Right forelimb (tissue), 1 donor: ENCODE results near the gene SPAG17.
A peak's percentile ranks its signal among the peaks of the same experiment; 100 is the strongest.

Experiments used
- DNase-seq: peaks from one replicate; pipeline ENCODE4 v3.0.0-alpha.2; 2018

Gene SPAG17

DNA sequence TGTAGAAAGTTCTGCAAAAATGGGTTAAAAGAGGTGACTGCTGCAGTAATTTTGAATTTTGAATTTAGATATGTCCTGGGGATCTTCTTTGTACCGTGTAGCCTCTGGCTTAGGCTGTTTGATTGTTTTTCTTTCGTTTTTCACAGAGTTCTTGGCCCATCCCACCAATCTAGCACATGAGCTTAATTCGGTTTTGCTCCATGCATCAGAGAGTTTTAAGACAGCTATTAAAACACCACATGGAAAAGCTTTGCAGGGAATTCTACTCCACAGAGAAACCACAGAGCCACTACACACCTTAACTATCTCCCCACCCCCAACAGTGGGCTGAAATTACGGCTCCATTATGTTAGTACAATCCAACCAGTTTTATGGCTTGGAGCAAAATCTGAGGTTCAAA, 25.5 kb downstream of the SPAG17 start:
- no peak for DNase-seq

GRCh38 chr1:118158924-118159323, 26.1 kb downstream of the SPAG17 start:
- DNase-seq: no peak

- DNase-seq: no peak
Measured at GRCh38 chr1:118157506-118157905, 27.5 kb downstream of the SPAG17 start.

DNA sequence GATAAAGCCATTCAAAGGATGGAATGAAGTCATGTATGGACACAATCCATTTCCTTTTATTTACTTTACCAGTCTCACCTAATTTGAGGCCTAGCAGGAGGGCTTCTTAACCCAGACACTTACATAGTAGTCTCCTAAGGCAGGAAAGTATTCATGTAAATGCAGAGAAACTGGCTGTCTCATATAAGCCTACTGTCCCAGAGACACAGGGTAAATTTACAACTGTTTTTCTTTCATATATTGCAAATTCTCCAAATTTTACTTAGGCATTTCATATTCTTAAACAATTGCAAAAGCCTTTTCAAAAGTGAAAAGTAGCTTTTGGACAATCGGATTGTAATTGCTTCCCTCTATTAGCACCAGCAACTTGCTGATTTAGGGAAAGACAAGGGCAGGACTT, 29.9 kb downstream of the SPAG17 start:
- no peak for DNase-seq

DNA sequence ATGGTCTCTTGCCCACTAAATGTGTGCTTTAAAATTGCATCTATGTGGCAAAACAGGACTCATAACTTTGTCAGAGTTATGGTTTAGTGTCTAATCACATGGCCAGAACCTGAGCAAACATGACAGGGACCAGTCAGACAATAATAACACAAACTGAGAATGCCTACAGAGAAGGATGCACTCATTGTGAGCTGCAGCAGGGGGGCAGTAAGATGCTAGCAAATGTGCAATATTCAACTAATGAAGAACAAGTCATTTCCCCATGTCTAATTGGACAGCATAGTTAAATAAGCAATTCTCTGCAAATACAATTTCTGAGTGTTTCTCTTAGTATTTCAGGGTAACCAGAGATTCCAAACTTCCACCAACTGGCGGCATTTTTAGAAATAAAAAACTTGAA, 30.8 kb downstream of the SPAG17 start:
- no peak for DNase-seq

DNA sequence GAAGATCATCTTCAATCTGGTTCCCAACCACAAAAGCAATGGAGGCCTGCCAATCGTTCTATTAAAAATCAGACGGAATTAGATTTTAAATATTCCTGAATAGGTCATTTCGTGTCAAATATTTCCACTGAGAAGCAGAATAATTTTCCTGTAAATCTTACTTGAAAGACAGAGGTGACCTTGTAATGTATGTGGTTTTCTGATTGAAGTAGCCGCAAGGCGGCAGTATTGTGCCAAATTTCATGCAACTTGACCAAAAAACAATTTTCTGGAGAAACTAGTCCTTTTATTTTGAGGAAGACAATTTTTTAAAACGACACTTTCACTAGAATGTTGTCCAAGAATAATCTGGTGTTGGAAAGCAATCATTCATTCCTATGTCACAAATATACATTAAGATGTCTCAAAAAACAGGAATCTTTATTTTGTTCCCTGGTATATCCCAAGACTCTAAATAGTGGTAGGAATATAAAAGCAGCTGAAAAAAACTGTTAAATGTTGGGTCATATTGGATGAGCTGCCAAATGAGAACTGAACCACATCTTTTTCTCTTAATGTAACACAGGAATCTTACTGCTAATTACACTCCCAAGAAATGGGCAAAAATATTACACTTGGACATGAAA, 33.6 kb downstream of the SPAG17 start:
- peak; percentile 73 for DNase-seq

DNA sequence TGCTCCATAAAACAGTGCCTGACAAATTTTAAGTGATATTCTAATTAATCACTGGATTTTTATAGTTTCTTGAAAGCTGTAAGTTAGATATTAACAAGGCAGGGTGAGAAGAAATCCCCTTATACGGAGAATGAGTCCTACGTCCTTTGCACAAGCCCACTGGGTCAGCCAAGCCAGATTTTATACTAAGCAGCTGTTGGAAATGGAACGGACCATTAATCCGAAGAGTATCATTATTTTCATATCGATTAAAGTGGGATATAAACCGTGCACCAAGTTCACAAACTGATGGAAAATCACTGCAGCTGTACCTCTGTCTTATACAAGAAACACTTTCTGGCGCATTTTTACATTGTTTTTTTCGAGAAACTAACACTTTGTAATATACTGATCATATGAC, 35.2 kb downstream of the SPAG17 start:
- no peak for DNase-seq

DNA sequence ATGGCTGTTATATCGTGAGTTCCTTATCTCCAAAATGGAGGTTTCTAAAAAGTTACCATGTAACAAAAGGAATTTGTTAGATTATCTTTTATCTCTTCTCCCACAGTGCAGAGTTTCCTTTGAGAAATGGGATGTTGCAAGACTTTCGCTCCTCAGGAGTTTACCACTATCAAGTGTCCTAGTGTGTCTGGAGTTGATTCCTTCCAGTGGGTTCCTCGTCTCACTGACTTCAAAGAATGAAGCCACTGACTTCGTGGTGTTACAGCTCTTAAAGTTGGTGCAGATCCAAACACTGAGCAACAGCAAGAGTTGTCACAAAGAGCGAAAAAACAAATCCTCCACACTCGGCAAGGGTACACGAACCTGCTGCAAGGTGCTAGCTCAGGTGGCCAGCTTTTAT, 37.0 kb downstream of the SPAG17 start:
- DNase-seq: no peak

GRCh38 chr1:118147522-118147921, 37.5 kb downstream of the SPAG17 start:
- no peak for DNase-seq

- no peak for DNase-seq
Measured at GRCh38 chr1:118145721-118146120, 39.3 kb downstream of the SPAG17 start.

GRCh38 chr1:118144684-118145083, 40.3 kb downstream of the SPAG17 start:
- peak; percentile 62 for DNase-seq

DNA sequence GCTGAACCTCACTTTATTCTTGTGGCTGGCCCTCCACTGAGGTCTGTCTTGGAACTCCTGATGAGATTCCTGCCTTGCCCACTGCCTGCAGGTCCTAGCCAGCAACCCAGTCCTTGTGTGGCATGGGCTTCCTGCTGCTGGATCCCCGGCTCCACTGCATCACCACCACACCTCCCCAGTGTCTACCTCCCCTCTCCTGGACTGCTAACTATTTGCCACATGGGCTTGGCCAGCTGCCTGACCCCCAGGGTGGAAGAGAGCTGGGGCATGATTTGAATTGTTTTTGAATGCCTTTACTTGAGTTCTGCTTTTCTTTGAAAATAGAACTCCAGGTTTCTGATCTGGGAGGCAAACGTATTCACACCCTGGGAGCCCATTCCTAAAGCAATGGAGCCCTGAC, 41.2 kb downstream of the SPAG17 start:
- no peak for DNase-seq

GRCh38 chr1:118143121-118143520, 41.9 kb downstream of the SPAG17 start:
- DNase-seq: no peak

DNA sequence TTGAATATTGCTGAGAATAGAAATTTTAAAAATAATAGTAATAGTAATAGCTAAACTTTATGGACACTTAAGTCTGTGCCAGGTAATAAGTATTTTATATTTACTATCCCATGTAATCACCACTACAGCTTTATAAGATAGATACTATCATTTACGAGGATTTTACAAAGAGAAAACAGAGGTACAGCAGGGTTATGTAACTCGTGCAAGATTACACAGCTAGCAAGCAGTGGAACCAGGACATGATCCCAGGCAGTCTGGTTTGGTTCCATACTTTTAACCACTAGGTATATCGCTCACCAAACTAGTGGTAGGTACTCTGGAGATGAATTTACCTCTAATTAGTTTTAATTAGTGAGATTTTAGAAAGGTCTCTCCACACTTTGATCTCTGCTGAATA, 42.5 kb downstream of the SPAG17 start:
- no peak for DNase-seq

- DNase-seq: no peak
Measured at GRCh38 chr1:118137900-118138299, 47.1 kb downstream of the SPAG17 start.

DNA sequence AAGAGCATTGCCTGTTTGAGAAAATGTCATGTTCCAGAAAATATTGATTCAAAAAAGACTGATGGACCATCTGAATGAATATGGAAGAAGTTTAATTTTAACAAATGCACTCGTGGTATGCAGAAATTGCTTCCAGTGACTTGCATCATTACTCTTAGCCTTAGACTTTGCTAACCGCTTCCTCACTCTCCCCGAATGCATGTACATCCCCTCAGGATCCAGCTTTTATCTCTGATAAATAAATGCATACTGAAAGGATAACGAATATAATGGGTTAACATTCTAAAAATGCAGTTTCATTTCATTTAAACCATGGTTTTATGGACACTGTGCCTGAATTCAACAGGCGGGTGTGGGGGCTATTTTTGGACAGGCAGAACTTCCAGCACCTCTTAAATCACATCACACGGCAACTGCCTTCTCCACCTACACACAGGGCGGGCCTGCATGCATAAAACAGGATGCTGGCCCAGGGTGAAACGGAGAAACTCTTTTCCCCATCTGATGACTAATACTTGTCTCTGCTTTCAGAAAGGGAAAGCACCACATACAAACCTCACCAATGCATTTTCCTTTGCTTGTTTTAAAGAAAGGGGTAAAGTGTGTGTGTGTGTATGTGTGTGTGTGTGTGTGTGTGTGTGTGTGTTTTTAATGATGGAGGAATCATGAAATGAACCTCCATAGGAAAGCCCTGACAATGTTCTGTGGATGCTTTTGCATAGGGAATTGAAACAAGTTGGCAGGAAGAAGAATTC, 48.7 kb downstream of the SPAG17 start:
- DNase-seq: peak; percentile 76

- DNase-seq: no peak
Measured at GRCh38 chr1:118132000-118132399, 53.0 kb downstream of the SPAG17 start.

DNA sequence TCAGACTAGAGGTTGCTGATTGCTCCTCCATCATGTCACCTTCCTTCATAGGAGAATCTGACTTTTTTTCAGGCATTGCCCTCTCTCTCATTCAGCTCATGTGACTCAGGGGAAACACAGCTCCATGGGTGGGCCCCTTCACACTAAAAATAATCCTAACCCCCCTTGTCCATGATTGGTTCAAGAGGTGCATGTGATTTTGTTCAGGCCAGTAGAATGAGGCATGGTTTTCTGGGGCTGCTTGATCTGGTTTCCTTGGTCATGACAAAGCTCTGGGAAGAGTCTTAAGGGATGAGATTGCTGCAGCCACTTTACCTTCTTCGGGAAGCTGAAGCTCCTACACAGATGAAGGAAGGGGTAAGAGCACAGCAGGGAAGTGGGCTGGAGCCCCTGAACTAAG, 56.3 kb downstream of the SPAG17 start:
- no peak for DNase-seq

DNA sequence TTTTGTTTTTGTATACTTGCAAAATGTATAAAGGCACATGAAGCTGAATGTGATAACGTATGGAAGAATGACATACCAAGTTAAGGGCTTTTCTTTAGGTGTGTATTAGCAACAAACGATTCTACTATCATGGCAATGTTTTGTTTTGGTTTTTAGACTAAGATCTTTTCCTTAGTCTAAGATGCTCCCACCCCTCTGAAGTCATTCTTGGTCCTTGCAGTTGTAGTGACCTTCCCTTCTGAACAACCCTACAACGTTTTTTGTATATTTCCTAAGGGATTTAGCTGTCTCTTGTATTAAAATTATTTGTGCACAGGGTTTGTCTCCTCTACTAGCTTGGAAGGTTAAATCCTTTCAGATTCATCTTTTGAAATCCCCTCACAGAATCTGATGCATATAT, 61.0 kb downstream of the SPAG17 start:
- DNase-seq: no peak

DNA sequence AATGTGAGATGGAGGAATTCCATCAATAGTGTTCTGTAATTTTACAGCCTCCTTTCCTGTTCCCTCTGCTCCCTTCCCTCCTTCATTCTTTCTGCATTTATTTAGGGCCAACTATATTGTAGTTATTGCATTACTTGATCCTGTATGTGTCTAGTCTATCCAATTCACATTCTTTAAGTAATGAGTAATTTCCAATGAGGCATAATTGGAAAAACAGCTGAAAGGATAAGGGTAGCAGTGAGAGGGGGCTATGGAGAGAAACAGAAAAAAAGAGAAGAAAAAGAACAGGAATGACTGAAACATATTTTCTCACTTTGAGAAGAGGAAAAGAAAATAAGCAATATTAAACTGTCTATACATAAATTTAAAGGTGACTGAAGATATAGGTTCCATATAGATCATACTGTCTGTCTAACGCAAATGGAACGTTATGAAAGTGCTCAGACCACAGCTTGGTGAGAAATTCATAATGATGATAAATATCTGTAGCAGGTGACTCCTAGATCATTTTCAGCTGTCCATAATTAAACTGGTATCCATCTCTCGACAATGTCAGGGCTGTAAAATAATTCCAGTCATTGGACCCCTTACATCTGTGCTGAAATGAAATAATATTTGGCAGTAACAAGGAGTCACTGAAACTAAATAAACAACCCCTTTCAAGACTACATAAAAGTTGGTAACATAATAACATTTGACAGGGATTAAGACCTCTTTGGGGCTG, 61.8 kb downstream of the SPAG17 start:
- no peak for DNase-seq

GRCh38 chr1:118122234-118123004, 62.6 kb downstream of the SPAG17 start:
- DNase-seq: no peak

DNA sequence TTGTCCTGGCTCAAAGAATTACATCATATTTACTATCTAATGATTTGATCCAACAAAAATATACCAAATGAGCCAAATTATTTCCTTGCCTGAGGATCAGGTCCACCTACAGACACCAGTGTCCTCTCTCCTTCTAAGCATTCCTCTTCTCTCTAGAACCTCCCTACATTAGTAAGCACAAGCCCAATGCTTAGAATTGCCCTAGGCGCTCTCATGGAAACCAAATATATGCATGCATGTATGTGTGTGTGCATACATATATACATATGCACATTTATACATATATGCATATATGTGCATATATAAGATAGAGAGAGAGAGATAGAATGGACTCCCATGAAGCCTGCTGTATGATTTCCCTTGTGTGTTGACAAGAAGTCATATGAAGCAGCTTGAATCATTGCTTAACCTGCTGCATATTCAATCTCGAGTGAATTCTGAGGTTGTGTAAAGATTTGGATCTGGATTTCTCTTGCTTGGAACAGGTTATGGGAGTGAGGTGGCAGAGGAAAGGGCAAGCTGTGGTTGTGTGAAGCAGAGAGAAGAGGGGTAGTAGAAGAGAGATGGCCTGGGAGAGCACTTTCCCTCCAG, 66.1 kb downstream of the SPAG17 start:
- DNase-seq: no peak

GRCh38 chr1:118118469-118118868, 66.6 kb downstream of the SPAG17 start:
- DNase-seq: no peak
